HG03139 (cell line): ENCODE data around the gene DHRS13.

Experiments
- ATAC-seq: cut with Tn5 transposase; IDR thresholded peaks from one replicate; pipeline ENCODE4 v1.9.1; 2021; ENCODE audit not compliant: unreplicated experiment

Gene DHRS13, protein sequence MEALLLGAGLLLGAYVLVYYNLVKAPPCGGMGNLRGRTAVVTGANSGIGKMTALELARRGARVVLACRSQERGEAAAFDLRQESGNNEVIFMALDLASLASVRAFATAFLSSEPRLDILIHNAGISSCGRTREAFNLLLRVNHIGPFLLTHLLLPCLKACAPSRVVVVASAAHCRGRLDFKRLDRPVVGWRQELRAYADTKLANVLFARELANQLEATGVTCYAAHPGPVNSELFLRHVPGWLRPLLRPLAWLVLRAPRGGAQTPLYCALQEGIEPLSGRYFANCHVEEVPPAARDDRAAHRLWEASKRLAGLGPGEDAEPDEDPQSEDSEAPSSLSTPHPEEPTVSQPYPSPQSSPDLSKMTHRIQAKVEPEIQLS

DNA sequence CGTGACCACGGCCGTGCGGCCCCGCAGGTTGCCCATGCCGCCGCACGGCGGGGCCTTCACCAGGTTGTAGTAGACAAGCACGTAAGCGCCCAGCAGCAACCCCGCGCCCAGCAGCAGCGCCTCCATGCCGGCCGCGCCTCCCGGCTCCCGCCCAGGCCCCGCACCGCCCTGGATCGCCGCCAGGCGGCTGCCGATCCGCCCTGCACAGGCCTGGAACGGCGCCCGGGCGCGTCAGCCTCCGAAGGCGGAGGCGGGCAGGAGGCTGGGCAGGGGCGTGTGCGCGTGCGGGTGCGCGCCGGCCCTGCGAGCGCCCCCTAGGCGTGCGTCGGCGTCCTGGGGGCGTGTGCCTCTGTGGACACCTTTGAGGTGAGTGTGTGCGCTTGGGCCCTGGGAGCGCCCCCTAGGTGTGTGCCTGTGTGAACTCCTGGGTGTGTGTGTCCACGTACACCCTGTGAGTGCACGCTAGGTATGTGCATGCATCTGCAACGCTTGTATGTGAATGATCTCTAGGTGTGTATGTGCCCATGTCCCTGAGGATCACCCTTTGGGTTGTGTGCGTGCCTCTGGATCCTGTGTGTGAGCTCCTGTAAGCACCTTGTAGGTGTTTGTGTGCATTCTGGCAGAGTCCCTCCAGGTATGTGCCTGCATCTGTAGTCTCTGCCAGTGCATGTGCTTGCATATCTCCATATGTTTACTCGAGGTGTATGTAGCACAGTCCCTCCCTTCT lies at the start of gene DHRS13:
Gene DHRS13, minus strand, starts transcription at position 261 of the 727 bp plus-strand sequence. Its CDS starts 135 bp downstream, at position 126.
- peak; percentile 66 for ATAC-seq

DNA sequence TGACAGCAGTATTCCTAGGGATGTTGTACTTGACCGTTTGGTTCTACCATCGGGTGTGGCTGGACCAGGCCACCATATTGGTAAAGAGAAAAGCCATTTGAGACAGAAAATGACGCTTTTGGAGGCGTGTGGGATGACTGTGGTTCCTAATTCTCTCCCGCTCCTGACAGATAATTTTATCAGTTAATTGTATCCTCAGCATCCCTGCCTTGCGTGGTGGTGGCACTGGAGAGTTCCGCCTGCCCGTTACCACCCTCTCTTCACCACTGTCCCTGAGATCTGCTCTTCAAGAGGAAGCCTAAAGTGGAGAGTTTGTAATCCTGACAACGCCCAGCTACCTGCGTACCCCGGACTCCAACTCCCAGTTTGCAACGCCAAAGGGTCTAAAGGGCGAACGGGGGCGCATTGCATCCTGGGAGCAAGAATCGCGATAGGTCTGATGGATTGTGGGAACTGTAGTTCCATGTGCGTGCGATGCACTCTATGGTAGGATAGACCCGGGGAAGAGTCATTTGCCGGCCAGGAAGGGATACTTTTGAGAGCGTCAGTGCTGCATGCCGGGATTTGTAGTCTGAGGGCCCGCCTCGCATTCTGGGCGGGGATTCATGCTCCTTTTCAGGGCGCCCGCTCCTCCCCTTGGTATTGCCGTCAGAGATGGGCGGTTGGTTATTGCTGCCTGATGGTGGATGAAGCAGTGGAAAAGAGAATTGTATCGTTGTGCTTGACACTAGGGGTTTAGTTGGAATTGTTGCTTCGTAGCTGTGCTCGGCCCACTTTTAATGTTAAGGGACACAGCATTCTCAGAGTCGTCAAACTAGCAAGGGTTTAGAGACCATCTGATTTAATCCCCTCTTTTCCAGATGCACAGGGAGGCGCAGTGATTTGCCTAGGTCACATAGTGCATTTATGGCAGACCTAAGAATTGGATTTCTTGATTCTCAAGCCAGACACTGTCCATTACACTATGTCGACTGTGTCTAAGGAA lies 49.4 kb upstream of the DHRS13 start:
- peak; percentile 52 for ATAC-seq

DNA sequence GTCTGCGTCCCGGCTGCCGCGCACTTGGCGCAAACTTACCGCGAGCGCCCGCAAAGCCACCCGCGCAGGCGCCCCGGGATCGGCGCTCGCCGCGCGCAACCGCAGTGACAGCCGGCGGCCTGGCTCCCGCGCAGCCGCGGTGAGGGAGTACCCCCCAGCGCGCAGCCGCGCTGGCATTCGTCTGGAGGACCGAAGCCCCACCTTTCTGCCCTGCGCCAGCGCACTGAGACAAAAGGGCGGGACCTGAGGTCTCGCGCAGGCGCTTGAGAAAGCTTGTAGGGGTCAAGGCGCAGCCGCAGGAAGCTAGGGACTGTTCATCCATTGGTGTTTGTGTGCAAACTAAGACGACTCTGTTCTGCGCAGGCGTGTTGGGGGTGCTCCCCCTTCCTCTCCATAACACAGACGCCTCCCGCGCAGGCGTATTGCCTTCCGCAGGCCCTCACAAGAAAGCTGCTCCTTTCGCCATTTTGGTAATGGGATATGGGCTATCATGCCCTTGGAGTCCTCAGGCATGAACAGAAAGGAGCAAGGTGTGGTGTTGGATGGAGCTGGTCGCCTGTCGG lies 48.6 kb upstream of the DHRS13 start, which contains the start of gene PHF12:
Gene PHF12, minus strand, starts transcription at position 91 of the 563 bp plus-strand sequence. CDS start 558 bp downstream, outside the sequence.
- peak; percentile 43 for ATAC-seq

DNA sequence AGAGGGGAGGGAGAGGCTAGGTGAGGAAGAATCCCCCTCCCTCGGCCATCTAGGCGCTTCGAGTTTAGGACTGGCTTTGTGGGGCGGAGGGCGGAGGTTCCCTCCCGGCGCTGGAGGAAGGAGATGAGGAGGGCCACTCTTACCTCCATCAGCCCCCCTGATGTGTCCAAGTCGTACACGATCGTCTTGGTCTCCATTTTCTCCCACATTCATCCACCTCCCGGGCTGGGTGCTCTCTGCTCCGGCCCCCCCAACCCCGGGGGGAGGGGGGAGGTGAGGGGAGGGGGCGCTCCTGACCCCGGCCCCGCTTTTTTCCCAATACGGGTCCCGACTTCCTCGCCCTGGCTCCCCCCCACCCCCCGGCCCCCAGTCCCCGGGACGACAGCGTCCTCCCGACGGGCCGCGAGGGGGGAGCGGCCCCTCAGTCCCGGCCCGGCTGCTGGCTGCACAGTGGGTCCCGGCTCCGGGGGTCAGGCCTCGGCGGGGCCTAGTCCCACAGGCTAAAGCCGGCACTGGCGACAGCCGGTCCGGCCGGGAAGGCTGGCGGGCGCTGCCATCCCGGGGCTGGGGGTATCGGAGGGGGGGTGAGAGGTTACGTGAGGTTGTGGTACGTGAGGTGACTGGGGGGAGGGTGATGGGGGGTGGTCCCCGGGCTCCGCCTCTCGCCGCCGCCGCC lies 48.0 kb upstream of the DHRS13 start:
- ATAC-seq: no peak

DNA sequence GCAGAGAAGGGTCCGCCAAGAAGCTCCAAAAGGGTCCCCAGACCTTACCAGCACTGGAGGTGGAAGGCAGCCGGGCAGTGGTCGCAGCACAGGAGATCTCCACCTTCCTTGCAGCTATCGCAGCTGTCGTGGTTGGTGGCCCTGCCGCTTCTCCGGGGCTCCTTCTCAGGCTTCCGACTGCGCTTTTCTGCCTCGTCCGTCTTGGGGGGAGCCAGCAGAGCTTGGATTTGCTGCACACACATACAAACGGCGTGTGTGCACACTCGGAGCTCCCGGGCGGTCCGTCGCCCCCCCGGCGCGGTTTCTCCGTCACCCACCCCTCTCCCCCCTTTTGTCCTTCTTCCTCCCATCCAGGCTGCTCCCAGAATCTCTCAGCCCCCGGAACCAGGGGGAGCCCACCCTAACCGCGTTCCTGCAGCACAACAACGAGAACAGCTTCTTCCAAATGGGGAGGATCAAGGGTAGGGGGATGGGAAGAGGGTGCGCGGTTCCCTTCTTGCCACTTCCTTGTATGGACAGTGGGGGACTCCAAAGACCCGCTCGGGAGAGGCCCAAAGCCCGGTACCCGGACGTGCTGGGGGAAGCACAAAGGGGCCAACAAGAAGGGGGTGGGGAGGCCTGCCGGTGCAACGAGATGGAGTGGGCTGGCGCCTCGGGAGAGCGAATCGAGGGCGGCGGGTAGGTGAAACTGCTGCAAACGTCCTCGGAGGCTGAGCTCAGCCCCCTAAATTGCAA lies 47.3 kb upstream of the DHRS13 start:
- ATAC-seq: no peak

DNA sequence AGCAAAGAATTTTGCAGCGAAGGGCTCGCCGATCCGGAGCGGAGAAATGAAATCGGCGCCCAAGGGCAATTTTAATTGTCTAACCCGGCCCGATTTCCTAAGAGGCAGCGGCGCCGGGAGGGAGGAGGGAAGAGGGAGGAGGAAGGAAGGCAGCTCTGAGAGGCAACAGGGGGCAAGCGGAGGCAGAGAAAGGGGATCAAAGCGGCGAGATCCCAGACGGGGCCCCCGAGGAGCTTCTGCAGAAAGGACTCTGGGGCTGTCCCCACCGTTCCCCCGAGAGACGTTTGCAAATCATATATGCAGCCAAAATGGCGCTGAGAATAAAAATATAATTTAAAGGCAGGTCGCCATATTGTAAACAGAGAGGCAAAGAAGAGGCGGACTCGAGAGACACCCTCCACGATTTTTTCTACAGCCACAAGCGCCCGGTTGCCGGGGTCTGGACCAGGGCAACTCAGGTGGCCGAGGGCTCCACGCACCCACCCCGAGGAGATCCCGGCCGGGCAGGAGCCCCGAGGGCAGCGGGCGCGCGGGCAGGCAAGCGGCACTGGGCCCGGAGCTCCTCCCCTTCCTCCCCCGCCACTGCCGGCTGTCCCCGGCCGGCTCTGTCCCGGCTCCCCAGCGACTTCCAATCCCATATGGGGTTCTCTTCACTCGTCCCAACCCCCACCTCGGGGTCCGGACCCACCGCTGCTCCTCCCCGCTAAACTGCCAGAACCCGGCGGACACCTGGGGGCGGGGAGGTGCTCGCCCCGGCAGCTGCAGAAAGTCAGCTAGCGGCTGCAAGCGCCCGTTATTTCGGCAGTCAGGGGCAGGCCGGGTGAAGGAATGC lies 46.5 kb upstream of the DHRS13 start:
- ATAC-seq: no peak

DNA sequence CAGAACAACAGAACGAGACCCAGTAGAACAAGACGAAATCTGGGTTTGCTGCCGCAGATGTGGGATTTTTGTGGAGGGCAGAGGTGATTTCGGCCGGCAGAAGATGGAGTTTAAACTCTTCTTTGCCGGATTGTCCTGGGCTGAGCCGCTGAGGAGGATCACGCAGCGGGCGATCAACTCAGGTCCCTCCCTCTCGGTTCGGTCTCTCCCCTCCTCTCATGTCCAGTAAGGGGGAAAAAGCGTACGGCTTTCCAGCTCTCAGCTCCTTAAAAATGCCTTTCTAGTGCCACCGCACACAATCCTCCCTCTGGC lies 46.0 kb upstream of the DHRS13 start:
- no peak for ATAC-seq

DNA sequence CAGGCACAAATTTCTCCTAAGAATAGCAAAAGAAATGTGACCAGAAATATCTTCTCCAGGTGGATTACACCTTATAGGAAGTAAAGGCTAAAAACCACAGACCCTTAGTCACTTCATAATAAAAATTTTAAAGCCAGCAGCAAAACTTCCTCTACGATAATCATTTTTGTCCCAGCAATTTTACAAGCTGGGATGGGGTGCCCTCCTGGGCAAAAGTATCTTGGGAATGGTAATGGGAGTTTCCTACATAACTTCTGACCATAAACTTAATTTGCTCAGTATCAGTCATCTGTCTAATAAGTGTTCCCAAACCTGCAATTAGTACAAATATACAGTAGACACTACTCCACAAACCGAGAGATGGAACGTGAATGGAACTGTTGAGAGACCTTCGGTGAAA lies 45.5 kb upstream of the DHRS13 start:
- ATAC-seq: no peak

DNA sequence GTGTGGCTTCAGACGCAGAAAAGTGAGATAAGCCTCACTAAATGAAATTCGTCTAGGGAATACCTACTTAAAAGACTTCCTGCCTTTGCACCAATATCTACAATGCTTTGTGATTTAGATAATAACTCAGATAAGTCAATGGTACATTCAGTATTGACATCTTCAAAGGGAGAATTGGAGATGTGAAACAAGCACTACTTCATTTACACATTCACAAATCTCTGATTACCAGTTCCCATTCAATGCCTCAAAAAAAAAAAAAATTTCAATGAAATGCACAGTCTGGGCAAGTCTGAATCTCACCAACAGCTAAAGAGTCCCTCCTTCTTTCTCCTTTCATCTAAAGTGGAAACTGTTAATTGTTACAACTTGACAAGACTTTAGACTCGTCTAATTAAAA lies 44.8 kb upstream of the DHRS13 start:
- no peak for ATAC-seq

DNA sequence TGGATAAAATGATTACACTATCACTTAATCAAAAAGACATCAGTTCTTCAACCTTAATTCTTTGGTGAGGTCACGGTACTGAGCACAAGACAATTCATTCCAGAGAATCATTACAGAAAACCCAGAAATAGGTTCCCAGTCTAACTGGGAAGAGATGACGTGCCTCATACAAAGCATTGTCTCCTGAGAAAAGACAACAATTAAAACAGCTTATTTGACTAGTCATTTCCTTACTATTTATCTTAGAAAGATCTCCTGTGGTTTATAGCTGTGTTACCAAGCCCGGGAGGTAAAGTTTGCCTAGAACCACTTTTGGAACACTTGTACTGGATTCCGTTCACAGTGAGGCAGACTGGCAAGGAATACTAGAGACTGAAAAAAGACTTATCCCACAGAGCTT lies 43.4 kb upstream of the DHRS13 start:
- ATAC-seq: no peak

DNA sequence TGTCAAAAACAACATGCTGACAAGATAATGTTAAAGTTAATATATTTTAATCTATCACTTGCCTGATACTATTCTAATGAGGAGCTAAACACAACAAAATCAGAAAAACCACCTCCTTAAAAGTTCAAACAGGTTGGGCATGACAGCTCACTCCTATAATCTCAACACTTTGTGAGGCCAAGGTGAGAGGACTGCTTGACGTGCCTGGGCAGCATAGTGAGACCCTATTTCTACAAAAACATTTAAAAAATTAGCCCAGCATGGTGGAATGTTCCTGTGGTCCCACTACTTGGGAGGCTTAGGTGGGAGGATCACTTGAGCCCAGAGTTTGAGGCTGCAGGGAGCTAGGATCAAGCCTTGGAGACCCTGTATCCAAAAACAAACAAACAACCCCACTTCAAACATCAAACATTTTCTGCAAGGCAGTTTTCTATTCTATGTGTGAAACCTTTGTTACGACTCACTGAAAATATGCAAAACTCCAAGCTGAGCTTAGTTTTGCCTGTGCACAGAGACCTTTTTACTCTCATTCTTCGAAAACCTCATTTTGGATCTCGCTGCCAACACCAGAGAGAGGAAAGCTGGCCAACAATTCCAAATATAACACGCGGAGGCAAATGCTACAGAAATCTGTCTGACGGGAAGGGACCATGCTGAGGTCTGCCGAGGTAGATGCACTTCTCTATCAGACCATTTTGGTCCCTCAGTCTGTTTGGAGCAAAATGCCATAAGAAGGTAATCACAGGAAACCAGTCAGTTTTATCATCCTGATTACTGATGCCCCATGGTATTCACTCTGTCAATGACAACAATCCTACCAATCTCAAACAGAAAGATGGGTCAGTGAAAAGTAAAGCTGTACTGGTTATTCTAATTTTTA lies 42.2 kb upstream of the DHRS13 start:
- ATAC-seq: no peak

DNA sequence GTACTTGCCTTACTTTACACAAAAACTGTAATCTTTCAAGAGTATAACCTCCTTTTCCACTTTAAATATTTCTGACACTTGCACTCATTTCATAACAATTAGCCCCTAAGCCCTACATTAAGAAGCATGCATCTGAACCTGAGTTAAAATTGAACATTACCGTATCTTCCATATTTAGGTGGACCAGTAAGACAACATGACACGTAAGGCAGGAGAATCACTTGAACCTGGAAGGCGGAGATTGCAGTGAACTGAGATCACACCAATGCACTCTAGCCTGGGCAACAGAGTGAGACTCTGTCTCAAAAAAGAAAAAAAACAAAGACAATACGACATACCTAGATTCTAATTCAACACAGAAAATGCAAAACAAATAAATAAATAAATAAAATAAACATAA lies 41.5 kb upstream of the DHRS13 start:
- no peak for ATAC-seq

DNA sequence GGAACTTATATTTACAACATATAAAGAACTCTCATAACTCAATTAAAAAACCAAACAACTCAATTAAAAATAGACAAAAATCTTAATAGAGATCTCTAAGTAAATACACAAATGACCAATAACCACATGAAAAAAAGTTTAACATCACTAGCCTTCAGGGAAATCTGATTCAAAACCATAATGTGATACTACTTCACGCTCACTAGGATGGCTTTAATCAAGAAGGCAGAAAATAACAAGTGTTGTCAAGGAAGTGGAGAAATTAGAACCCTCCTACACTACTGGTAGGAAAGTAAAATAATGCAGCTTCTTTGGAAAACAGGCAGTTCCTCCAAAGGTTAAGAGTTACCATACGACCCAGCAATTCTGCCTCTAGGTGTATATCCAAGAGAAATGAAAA lies 40.0 kb upstream of the DHRS13 start:
- no peak for ATAC-seq

DNA sequence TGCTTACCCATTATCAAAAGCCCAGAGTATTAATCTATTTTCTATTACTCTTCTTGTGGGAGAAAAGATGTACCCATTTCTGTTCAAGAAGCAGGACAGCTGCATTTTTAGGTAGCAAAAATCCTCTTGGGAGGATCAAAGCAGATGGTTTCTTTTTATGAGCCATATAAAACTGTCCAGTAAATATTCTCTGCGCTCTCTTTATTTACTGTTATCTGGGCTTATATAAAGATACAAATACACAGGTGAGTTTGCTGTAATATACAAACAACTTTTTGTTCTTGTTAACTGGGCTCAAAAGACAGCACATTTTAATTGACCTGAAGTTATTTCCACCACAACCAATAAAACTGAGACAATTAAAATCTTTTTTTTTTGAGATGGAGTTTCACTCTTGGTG lies 38.4 kb upstream of the DHRS13 start:
- ATAC-seq: no peak

DNA sequence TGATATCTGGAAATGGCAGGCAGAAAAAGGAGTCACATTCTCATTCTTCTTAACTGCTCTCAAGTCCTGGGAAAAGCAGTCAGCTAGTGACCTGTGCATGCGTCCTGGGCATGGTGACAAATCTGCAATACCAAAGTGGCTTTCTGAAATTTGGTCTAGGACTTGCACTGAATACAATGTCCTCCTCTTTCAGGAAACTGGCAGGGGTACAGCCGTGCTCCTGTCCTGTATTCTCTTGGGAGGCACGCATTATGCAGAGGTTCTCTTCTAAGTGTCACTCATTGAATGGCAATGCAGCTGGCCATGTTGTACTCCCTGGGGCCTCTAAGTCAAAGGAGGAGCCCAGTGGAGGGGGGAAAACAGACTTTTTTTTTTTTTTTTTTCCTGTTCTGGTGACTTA lies 37.8 kb upstream of the DHRS13 start:
- no peak for ATAC-seq

DNA sequence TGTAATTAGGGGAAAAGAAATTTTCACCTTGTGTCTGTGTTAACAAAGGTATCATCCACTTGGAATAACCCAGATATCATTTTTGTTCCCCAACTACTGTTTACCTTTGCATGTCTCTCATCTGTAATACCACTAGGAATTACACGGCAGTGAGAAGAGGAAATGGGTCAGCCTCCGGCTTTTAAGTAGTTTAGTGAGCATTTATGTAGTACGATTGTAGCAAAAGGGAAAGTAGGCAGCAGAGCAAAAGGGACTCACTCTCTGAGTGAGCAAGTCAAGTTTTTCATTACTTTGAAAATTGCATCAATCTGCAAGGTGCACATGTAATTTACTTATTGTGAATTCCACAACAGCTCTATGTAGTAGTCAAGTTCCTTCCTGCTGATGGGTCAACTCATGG lies 37.3 kb upstream of the DHRS13 start:
- ATAC-seq: no peak

DNA sequence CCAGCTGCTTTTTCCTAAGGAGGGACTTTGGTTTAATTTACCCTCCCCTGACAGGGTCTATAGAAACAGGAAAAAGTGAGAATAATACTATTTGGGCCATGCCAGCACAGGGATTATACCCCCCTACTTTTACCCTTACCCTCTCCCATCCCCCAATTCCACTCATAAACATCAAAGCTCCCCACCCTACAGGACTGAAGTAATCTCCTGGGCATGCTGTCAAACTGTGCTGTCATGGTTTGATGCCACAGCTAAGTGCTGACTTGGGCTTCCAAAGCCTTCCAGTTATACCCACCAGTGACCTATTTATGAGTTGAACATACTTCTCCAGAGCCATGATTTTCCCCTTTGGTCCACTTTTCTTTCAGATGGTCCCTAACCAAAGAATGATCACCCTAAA lies 35.7 kb upstream of the DHRS13 start:
- no peak for ATAC-seq
